ENCODE data around the gene KLF7. TPM values are rescaled to one million over a fixed set of nuclear protein-coding genes. Genes with fewer than 3 reads are reported as not detected.
A peak's percentile ranks its signal among the peaks of the same experiment; 100 is the strongest.

The KLF7 gene
- total RNA-seq, 1 donor from 2014 or later = 36.7 TPM

DNA sequence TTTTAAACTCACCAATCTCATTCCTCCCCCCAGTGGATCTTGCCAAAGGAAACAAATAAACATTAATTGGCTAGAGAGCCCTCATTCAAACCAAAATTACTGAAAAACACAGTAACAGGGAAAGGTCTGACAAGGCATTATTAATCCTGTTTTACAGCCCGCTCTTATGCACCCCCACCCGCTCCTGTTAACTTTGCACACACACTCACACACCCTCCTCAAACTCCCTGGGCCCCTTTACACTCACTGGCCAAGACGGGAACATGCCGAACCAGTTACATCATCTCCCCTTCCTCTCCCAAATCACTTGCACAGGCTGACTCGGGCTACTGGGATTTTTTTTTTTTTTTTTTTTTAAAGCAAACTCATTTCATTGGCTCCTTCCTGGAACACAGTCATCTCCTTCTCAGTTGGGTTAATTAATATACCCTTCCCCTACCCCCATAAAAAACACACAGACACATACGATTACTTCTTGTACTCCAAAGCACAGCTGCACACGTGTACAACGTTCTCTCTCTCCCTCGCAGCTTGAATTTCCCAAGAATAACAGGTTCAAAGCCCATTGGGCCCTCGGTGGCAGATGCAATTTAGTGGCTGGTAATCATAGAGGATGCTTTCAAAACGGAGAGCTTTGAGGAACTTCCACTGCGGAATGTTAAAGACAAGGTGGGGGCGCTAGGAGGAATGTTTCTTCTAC, 31.8 kb downstream of the KLF7 start:
- Mint-ChIP-seq H3K4me1 (ENCODE audit: unreplicated experiment) (peaks cover 81% of the 10 kb centered on the region), H3K4me3 (ENCODE audit: unreplicated experiment) (peak overlapping the region; percentile 57), H3K36me3 (ENCODE audit: unreplicated experiment) (peaks cover 21% of the 10 kb centered on the region), H3K27me3 (ENCODE audit: unreplicated experiment) (no peaks in the 10 kb centered on the region), H3K9me3 (ENCODE audit: unreplicated experiment) (peaks cover 6% of the 10 kb centered on the region), H3K27ac (ENCODE audit: unreplicated experiment) (peak overlapping the region; percentile 84)
- TF ChIP-seq, protein P1, sequence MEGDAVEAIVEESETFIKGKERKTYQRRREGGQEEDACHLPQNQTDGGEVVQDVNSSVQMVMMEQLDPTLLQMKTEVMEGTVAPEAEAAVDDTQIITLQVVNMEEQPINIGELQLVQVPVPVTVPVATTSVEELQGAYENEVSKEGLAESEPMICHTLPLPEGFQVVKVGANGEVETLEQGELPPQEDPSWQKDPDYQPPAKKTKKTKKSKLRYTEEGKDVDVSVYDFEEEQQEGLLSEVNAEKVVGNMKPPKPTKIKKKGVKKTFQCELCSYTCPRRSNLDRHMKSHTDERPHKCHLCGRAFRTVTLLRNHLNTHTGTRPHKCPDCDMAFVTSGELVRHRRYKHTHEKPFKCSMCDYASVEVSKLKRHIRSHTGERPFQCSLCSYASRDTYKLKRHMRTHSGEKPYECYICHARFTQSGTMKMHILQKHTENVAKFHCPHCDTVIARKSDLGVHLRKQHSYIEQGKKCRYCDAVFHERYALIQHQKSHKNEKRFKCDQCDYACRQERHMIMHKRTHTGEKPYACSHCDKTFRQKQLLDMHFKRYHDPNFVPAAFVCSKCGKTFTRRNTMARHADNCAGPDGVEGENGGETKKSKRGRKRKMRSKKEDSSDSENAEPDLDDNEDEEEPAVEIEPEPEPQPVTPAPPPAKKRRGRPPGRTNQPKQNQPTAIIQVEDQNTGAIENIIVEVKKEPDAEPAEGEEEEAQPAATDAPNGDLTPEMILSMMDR (IDR thresholded peaks at IDR 0.05) = no peak
- no peak for DNase-seq (ENCODE audit: extremely low spot score, unreplicated experiment)

DNA sequence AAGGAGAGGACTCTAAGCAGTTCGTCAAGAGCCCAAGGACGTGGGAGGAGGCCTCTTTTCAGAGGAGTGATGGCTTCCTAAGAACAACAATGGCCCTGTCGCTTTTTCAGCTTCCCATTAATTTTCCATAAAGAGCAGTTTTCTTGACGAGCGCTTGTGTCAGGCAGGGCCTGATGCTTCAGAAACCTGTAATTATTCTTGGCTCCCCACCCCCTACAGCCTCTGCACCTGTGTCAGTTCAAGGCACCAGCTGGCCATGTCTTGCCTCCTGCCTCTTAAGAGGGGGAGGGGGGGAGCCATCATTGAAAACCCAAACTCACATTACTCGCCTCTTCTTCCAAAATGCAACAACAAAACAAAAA, 32.3 kb downstream of the KLF7 start:
- Mint-ChIP-seq H3K27ac (ENCODE audit: unreplicated experiment) (peak overlapping the region; percentile 84), H3K4me3 (ENCODE audit: unreplicated experiment) (peak overlapping the region; percentile 57), H3K4me1 (ENCODE audit: unreplicated experiment) (peaks cover 79% of the 10 kb centered on the region), H3K9me3 (ENCODE audit: unreplicated experiment) (peaks cover 8% of the 10 kb centered on the region), H3K36me3 (ENCODE audit: unreplicated experiment) (peaks cover 21% of the 10 kb centered on the region), H3K27me3 (ENCODE audit: unreplicated experiment) (no peaks in the 10 kb centered on the region)
- TF ChIP-seq, protein P1 (IDR thresholded peaks at IDR 0.05) = no peak
- no peak for DNase-seq (ENCODE audit: extremely low spot score, unreplicated experiment)

DNA sequence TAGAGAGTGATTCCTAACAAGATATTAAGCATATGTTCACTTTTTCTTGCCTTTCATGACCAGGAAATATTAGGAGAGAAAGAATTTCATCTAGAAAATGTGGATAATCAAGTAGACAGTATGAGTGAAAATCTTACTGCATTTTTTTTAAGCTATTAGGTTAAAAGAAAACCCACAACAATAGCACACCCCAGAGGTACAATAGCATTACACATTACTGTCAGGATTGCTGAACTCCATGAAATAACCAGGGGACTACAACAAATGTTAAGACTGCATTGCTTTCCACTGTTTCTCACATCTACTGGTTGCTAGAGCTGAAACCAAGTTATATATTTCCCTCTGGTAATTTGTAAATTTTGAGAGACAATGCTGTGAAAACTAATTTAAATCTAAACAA, 33.7 kb downstream of the KLF7 start:
- no peak for DNase-seq (ENCODE audit: extremely low spot score, unreplicated experiment)
- H3K36me3 Mint-ChIP-seq (ENCODE audit: unreplicated experiment) = peaks cover 26% of the 10 kb centered on the region
- H3K9me3 Mint-ChIP-seq (ENCODE audit: unreplicated experiment) = peaks cover 19% of the 10 kb centered on the region
- H3K4me3 Mint-ChIP-seq (ENCODE audit: unreplicated experiment) = no peak overlapping the region
- H3K27ac Mint-ChIP-seq (ENCODE audit: unreplicated experiment) = peak overlapping the region; percentile 73
- H3K27me3 Mint-ChIP-seq (ENCODE audit: unreplicated experiment) = no peaks in the 10 kb centered on the region
- TF ChIP-seq, protein P1 (IDR thresholded peaks at IDR 0.05) = no peak
- H3K4me1 Mint-ChIP-seq (ENCODE audit: unreplicated experiment) = peaks cover 72% of the 10 kb centered on the region

DNA sequence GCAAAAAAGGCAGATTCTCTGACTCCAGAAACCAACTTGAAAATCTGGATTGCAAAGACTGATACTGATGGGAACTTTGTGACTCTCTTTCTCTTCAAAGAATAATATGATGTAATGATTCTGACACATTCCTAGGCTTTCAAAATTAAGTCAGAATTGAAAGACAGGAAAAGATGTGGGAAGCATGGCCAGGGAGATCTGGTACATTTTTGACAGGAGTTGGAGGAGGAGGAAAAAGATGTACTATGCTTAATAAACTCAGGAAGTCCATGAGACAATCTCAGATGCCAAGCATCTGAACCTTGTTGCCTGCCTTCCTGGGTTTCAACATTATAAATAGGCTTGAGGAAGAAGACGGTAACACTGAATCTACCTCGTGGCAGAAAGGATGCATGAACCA, 34.2 kb downstream of the KLF7 start:
- no peak for DNase-seq (ENCODE audit: extremely low spot score, unreplicated experiment)
- H3K36me3 Mint-ChIP-seq (ENCODE audit: unreplicated experiment) = peaks cover 26% of the 10 kb centered on the region
- H3K27ac Mint-ChIP-seq (ENCODE audit: unreplicated experiment) = peak overlapping the region; percentile 73
- no peaks in the 10 kb centered on the region for H3K27me3 Mint-ChIP-seq (ENCODE audit: unreplicated experiment)
- TF ChIP-seq, protein P1 (IDR thresholded peaks at IDR 0.05) = no peak
- H3K9me3 Mint-ChIP-seq (ENCODE audit: unreplicated experiment) = peaks cover 20% of the 10 kb centered on the region
- peaks cover 73% of the 10 kb centered on the region for H3K4me1 Mint-ChIP-seq (ENCODE audit: unreplicated experiment)
- no peak overlapping the region for H3K4me3 Mint-ChIP-seq (ENCODE audit: unreplicated experiment)

DNA sequence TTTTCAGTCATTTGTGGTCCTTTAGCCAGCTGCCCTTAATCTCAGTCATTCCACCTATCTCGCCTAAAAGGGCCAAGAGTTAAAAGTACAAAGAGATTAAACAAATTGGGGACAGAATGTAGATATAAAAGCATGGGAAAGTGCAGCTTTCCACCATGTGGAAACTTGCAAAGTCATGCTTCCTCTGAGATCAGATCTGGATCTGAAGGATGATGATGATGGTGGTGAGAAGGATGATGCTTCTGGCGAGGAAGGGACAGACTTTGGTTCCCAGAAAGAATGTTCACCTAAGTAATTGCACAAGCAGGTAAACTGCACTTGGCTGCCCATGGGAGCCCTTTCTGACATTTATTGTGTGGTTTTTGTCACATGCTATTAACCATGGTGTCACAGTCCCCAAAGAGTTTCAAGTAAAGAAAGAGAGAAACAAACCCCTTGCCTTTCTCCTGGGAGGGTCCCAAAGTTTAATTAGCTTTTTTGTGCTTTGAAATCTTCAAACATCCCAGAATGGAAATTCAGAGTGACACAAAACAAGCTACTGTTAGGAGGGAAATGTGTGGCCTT, 34.7 kb downstream of the KLF7 start:
- H3K4me1 Mint-ChIP-seq (ENCODE audit: unreplicated experiment) = peaks cover 73% of the 10 kb centered on the region
- H3K36me3 Mint-ChIP-seq (ENCODE audit: unreplicated experiment) = peaks cover 25% of the 10 kb centered on the region

More for the DNA sequence above, 34.7 kb downstream of the KLF7 start:
- no peak for DNase-seq (ENCODE audit: extremely low spot score, unreplicated experiment)
- TF ChIP-seq, protein P1 (IDR thresholded peaks at IDR 0.05) = no peak
- no peaks in the 10 kb centered on the region for H3K27me3 Mint-ChIP-seq (ENCODE audit: unreplicated experiment)
- H3K9me3 Mint-ChIP-seq (ENCODE audit: unreplicated experiment) = peaks cover 24% of the 10 kb centered on the region
- peak overlapping the region; percentile 73 for H3K27ac Mint-ChIP-seq (ENCODE audit: unreplicated experiment)
- H3K4me3 Mint-ChIP-seq (ENCODE audit: unreplicated experiment) = no peak overlapping the region
